Measurements from ENCODE around the gene LAMA3. TPM values are rescaled to one million over a fixed set of nuclear protein-coding genes. Genes with fewer than 3 reads are reported as not detected.

The LAMA3 gene
- total RNA-seq, 1 donor from 2014 or later = 1.4 TPM

GRCh38 chr18:23824669-23825068 lies 135.4 kb downstream of the LAMA3 start:
- DNase-seq = no peak

DNA sequence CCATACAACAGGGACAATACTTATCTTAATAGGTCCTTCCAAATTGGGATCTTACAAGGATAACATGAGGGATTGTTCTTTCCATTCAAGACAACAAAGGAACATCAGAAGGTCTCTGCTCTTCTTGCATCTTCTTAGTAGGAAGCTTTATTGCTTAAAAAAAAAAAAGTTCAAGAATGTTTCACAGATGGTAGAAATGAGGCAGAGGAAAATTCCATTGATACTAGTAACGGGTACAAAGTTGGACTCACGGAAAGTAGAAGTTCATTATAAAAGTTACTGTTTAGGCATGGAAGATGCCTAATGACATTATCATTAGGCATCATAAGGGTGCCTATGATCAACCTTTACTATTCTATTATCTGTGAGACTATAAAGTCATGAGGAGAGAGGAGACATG lies 136.2 kb downstream of the LAMA3 start:
- DNase-seq = no peak

GRCh38 chr18:23825978-23826405 lies 136.7 kb downstream of the LAMA3 start:
- DNase-seq = peak; percentile 78

DNA sequence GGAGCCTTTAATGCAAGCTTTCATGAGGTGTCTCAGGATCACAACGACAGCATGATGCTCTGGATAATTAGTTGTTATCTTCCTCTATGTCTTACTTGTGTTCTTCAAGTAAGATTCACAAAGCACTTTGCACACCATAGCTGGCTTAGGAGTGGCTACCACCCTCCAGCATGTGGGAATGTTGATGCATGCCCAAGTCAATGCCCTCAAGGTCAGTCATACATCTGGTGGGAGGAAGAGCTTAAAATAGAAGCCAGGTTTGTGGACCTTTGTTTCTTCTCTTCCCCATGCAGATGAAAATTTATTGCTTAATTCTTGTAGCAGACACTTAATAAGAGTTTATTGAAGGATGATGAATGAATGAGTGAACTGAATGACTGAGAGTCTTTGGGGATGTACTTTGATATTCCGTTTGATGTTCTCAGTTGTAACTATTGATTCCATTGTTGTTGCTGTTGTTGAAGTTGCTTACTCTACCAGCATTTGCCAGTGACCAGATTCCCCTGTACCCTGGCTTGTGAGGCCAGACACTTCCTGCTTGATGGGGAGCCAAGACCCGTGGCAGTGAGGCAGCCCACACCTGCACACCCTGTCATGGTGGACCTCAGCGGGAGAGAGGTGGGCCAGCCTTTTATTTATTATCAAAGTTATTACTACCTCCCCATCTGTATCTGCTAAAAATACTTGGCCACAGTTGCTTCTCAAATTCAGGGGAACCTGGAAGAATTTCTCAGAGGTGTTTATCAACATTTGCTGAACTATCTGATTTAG lies 137.8 kb downstream of the LAMA3 start:
- DNase-seq = no peak

- no peak for DNase-seq
Observed at GRCh38 chr18:23827681-23828080, 138.4 kb downstream of the LAMA3 start.

DNA sequence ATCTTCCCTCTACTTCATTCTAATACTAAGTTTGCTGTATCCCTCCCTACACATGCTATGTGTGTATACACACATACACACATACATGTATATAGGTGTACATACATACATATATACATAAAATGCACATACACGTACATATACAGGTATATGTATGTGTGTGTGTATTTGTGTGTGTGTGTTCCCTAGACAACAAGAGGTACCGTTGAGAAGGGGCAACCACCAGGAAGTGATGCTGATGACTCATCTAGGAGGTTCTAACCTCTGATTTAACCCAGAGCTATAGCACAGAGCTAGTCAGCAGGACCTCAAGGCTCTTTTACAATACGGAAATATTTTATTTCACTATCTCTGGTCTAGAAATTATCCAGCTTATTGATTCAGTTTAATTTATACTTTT lies 139.2 kb downstream of the LAMA3 start:
- DNase-seq = no peak

DNA sequence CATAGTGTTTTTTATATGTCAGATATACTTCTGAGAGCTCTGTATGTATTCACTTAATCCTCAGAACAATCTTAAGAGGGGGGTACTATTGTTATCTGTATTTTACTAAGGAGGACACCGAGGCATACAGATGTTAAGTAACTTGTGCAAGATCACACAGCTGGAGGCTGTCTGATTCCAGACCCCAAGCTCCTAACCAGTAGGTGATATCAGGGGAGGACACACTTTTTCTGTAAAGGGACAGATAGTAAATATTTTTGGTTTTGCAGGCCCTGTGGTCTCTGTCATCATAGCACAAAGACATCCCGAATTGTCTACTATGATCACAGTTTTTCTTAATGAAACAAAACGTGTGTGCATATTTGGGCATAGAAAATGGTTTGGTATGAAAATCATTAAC lies 143.7 kb downstream of the LAMA3 start:
- no peak for DNase-seq

DNA sequence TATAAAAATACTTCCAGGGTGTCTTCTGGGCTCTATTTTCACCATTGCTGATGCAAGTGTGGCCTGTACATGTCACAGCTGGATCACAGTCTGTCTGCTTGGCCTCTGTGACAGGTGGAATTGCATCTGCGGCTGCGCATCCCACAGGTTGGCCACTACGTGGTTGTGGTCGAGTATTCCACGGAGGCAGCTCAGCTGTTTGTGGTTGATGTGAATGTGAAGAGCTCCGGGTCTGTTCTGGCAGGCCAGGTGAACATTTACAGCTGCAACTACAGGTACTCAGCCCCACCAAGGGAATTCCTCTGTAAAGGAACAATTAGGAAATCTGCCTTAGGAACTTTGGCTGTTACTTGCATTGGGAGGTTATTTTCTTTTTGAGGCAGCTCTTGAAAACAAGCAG lies 144.5 kb downstream of the LAMA3 start:
- no peak for DNase-seq

GRCh38 chr18:23835091-23835490 lies 145.8 kb downstream of the LAMA3 start:
- no peak for DNase-seq

DNA sequence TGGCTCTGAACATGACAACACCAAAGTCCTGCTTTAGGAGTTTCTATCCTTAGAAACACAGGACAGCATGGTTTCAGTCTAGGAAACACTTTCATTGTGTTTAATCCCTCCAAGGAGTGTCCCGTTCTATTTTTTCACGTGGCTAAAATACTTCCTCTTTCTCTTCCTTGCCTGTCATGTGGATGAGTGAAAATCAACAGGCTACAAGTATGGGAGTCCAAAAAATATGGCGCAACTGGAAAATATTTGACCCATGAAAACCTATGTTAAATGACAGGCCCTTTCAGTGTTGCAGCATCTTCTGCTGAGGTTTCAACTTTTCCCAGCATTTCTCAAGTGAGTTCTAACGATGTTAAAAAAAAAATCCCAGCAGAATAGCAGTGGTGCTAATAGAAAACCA lies 146.3 kb downstream of the LAMA3 start:
- no peak for DNase-seq

DNA sequence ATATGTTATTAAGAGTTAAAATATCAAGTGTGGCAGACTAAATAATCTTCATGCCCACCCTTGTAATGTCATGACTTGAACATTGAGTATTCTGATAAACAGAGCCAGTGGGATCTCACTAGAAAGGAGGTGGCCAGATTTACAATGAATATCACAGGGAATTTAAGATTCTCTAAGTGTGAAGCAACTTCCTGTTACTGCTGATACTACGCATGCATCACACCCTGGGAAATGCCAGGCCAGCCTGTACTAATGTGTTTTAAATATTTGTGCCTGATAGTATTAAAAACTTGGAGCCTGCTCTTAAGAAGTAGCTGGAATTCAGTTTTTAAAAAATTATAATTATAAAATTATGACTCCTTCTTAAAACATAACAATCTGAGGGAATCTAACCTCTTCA lies 148.3 kb downstream of the LAMA3 start:
- no peak for DNase-seq

DNA sequence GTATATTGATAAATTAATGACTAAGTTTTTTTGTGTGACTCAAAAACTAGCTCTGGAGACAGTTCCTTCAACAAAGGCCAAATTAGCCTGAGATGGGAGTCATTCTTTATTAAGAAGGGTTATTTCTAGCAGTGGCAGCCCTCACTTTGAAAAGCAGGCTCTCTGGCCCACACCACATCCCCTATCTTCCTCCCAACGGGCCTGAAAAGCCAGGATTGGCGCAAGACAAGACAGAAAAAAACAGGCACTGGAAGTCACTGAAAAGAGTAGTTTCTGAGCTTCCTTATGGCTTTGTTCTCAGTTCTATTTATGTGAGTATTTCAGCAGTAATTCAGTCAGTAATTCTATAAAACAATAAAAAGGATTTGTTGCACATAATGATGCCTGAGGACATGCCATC lies 149.0 kb downstream of the LAMA3 start:
- DNase-seq = no peak

DNA sequence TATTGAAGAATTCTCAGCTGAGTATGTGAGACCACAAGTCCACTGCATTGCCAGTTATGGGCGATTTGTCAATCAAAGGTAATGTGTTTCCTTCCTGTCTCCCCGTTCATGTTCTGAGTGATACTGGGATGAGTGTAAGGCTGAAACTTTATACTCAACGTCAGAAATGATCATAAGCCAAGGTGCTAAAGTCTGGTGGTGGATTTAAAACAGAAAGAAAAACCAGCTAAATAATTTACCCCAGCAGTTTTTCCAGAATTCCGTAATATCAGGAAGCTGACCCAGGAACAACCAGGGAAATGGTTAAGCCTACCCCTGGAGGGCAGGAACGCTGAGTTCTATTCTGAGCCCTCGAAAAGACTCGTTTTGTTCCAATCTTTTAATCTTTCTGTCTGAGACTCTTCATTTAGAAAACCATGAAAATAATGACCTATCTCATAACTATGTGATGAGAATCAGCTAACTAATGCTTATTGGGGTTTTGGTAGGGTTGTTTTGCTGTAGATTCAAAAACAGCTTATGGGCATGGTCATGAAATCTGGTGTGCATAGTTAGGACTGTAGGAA lies 149.6 kb downstream of the LAMA3 start:
- no peak for DNase-seq

DNA sequence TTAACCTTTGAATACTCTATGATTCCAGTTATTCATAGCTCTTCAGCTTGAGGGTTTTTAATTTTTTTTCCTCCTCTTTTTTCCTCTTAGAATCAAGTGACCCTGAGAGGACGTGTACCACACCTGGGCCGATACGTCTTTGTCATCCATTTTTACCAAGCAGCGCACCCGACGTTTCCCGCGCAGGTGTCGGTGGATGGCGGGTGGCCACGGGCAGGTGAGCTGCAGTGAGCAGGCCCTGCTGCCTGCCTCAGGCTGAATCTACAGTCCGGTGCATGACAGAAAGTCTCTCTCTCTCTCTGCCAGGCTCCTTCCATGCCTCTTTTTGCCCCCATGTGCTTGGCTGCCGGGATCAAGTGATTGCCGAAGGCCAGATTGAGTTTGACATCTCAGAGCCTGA lies 153.1 kb downstream of the LAMA3 start:
- DNase-seq = no peak

DNA sequence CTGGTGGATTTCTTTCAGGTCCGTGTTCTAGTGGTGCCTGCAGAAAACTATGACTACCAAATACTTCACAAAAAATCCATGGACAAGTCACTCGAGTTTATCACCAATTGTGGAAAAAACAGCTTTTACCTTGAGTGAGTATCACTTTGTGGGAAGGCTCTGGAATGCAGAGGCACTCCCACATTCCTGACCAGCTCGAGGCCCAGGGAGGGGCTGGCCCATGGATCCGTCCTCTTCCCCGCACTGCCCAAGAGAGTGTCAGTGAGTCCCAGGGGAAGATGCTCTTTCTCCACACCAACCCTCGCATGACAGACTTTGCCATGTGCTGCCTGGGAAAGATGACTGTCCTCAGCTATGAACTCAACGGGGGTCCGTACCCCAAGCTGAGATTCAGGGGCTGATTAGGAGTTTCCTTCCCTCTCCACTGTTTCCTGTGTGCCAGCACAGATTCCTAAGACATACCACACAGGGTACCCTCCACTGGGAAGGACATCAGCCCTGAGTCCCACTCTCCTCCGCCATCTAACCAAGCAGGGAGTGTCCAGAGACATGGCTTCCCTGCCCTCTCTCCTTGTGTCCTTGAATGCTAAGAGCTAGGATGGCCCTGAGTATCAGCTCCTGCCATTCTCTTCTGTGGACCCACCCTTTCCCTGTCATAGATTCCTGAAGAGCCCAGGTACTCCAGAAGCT lies 155.9 kb downstream of the LAMA3 start:
- DNase-seq = no peak

DNA sequence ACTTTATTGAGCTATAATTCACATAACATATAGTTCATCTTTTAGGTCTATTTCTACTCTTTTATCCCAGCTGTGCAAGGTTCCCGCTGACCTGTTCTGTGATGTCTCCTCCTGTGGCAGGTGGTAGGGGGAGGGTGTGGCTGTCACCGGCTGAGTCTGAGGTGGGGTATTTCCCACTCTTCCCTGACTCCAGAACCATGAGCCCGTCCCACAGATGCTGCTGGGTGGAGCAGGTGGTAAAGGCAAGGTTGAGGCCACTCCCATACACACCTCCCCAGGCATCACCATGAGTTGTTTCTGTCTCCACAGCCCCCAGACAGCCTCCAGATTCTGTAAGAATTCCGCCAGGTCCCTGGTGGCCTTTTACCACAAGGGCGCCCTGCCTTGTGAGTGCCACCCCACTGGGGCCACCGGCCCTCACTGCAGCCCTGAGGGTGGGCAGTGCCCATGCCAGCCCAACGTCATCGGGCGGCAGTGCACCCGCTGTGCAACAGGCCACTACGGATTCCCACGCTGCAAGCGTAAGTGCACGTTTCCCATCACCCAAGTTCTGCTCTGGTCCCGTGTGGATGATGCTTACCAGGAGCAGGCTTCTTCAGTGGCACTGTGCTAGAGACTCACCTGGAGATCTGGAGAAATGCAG lies 156.9 kb downstream of the LAMA3 start:
- no peak for DNase-seq

DNA sequence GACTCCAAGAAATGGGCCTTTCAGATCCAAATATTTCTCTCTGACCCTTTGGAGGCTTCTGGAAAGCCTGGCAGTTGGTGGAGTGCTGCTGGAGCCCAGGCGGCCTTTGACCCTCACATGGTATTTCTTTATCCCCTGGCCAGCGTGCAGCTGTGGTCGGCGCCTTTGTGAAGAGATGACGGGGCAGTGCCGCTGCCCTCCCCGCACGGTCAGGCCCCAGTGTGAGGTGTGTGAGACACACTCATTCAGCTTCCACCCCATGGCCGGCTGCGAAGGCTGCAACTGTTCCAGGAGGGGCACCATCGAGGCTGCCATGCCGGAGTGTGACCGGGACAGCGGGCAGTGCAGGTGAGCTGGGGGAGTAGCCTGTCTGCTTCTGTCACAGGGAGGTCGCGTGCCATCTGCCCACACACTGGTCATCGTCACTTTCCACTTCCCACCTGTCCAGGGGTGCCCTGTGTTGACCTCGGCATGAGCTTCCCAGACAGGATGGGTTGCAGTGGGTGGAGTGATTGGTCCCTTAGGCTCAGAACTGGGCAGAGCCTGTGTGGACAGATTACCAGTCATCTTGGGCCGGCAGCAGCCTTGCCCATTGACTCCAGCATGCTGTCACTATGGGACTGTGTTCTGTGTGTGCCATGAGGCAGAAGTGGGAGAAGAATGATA lies 158.2 kb downstream of the LAMA3 start:
- DNase-seq = no peak

GRCh38 chr18:23849141-23849540 lies 159.9 kb downstream of the LAMA3 start:
- no peak for DNase-seq

DNA sequence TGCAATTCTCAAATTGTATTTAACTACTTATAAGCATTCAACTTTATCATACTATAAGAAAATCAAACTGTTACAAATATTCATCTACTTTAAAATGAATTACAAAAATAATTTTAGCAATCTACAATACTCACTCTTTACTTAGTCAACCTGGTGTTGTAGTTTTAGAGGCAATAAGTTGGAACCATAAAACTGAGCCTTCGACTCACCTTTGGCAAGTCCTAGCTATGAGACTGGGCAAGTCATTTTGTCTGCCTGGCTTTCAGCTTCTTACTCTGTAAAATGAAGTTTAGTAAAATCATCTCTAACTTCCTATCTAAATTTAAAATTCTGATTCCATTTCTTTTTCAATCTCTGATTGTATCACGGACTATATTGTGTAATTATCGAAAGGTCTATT lies 161.0 kb downstream of the LAMA3 start:
- no peak for DNase-seq

DNA sequence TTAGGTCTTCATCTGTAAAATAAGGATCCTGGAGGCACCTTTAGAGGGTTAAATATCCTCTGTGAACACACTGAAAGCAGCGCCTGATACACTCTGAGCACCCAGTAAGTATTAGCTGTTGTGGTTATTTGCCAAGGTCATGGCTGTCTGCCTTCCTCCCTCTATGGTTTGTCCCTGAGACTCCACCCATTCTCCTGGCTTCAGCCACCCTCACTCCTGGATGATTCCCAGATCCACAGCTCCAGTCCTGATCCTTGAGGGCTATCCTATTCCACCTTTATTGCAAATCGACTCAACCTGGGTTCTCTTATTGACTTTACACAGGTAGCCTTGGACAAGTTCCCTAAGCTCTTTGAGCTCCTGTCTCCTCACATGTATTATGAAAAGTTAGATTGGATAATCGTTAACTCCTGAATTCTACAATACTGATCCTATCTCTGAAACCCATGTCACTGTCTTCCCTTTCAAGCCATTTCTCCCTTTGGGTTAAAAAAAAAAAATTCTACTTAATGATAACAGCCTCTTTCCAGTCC lies 162.3 kb downstream of the LAMA3 start:
- no peak for DNase-seq

GRCh38 chr18:23852236-23853045 lies 163.2 kb downstream of the LAMA3 start:
- DNase-seq = no peak
